GM10847 (cell line): ENCODE data around the gene EFHC1.

ENCODE experiments used
- POLR2A ChIP-seq: IDR thresholded peaks from 2 replicates; pipeline ENCODE4 v1.6.1; 2011; ENCODE audit not compliant: insufficient read length; ENCODE audit errors: extremely low read depth

EFHC1 gene

DNA sequence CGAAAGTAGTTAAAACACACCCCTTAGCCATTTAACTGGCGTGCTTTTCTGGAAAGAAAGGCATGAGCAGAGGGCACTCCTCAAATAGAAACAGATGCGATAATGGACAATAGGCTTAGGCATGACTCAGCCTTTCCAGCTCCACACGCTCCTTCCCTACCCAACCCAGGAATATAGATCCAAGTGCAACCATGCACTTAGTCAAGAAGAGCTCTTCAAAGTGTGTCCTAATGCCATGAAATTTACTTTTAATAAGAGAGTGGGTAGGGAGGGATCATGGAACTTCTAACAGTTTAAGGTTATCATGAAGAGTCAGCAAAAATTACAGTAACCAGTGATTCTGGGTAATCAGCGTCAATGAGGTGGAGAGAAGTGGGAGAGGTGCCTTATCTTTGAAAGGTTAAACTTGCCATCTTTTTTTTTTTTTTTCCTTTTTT, 2.4 kb upstream of the EFHC1 start:
- no peak for TF ChIP-seq POLR2A

- TF ChIP-seq POLR2A, result no peak
Measured at GRCh38 chr6:52418606-52419005, 1.5 kb upstream of the EFHC1 start.

- no peak for TF ChIP-seq POLR2A
Measured at GRCh38 chr6:52420668-52421358, 671 bp downstream of the EFHC1 start.

- no peak for TF ChIP-seq POLR2A
Measured at GRCh38 chr6:52422156-52422555, 2.0 kb downstream of the EFHC1 start.

DNA sequence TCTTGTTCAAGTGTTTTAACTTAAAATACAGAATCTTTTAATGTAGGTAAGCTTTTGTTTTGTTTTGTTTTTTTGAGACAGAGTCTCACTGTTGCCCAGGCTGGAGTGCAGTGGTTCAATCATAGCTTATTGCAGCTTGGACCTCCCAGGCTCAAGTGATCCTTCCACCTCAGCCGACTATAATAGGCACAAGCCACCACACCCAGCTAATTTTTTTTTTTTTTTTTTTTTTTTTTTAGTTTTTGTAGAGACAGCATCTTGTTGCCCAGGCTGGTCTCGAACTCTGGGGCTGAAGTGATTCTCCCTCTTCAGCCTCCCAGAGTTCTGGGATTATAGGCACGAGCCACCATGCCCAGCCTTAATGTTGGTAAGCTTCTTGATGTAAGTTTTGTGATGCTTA, 3.3 kb downstream of the EFHC1 start:
- TF ChIP-seq POLR2A, result no peak

DNA sequence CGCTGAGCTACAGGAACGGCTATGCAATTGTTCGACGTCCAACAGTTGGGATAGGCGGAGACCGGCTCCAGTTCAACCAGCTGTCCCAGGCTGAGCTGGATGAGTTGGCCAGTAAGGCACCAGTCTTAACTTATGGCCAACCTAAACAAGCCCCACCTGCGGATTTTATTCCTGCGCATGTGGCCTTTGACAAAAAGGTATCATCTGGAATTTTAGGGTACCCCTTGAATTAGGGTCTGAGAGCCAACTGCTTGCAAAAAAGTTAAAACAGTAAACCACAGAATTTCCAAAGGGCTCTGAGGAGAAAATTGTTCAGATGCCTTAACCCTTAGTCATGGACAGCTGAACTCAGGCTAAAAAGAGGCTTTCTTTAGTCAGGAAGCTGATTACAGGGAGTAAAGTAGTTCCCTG, 3.8 kb downstream of the EFHC1 start:
- no peak for TF ChIP-seq POLR2A

DNA sequence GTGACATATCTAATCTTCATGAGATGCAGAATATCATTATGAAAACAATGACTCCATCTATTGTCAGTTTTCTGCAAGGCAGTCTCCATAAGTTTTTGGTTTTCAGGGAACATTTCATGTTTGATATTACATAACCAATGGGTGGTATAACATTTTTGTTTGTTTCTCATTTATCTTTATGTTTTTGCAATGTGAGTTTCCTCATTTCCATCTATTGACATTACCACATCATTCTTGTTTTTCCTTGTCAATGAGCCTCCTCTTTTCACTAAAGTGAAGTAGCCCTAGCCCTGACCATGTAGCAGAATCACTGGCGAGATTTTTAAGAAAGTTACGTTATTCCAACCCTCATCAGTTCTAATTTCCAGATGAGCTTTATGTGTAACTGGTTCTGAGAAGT, 4.4 kb downstream of the EFHC1 start:
- TF ChIP-seq POLR2A, result no peak

- TF ChIP-seq POLR2A, result no peak
Measured at GRCh38 chr6:52426667-52427066, 6.5 kb downstream of the EFHC1 start.

DNA sequence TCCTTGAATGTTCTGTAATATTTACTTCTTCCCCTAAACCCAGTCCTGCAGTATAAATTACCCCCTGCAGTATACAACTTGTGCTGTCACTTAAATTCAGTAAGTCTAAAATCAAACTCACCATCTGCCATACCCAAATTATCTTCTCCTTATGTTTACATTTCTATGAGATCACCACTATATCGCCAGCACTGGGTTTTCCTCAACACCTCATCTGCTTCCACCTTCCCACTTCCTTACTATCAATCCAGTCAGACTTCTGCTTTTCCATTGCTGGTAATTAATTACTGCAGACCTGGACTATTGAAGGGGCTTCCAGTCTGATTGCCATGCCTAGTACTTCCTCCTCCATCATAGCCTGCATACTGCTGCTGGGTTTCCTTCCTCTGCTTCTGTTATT, 15.2 kb downstream of the EFHC1 start:
- no peak for TF ChIP-seq POLR2A

- no peak for TF ChIP-seq POLR2A
Measured at GRCh38 chr6:52438926-52439325, 18.8 kb downstream of the EFHC1 start.

DNA sequence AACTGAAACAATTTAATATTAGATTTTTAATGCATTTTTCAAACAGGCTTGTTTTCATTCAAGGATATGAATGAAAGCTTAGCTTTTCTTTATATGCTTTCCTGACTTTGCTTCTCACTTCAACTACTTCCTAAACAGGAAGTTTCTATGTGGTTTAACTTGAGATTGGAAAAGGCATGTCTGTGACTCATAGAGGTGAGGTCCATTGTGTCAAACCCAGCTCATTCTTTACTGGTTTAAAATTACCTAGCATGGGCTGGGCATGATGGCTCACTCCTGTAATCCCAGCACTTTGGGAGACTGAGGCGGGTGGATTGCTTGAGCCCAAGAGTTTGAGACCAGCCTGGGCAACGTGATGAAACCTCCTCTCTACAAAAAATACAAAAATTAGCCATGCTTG, 34.4 kb downstream of the EFHC1 start:
- no peak for TF ChIP-seq POLR2A

GRCh38 chr6:52457096-52457495, 37.0 kb downstream of the EFHC1 start:
- no peak for TF ChIP-seq POLR2A

GRCh38 chr6:52474173-52474572, 54.0 kb downstream of the EFHC1 start:
- no peak for TF ChIP-seq POLR2A

GRCh38 chr6:52475307-52475706, 55.2 kb downstream of the EFHC1 start:
- TF ChIP-seq POLR2A, result no peak

DNA sequence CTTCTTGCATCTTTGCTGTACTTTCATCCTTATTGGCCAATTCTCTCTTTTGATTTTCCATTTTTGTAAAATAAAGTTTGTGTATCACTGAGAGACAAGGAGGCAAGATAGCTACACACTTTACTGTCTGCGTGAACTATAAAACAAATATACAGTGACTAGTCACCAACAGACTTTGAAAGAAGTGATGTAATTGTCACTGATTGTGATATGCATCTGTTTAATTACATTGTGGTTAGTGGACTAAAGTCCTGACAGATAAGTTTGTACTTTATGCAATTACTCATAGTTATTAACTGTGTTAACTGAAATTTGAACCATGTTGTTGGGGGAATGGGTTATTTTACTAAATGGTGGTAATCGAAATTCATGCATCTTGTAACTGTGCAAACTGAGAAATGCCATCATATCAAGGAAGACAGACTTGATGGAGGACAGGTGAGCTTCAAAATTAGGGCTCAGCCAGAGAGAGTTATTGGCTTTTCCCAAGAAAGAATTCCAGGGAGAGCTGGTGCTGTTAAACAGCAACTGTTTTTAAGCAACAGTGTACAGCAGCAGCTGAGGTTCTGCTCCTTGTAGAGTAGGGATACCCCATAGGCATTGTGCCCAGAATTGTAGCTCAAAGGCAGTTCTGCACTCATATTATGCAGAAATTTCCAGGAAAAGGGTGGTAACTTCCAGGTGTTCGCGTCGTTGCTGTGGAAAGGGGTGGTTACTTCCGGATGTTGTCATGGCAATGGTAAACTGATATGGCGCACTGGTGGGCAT, 62.9 kb downstream of the EFHC1 start:
- TF ChIP-seq POLR2A, result no peak

GRCh38 chr6:52483671-52484003, 63.5 kb downstream of the EFHC1 start:
- TF ChIP-seq POLR2A, result no peak

DNA sequence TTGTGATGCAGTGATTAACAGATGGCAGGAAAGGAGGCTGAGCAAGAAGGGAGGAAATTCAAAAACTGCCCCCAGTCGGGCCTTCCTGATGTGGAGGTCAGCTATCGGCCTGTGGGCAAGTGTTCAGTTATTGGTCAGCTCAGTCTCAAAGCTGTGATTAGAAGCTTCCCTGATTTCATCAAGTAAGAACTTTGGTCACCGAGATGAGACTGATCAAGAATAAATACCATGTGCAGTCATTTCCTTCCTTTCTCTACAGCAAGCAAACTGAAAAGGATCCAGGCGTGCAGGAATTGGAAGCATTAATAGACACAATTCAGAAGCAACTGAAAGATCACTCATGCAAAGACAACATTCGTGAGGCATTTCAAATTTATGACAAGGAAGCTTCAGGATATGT, 69.7 kb downstream of the EFHC1 start:
- TF ChIP-seq POLR2A, result no peak
